ENCODE results near the gene OR9G4.
A peak's percentile ranks its signal among the peaks of the same experiment; 100 is the strongest.

Gene OR9G4

DNA sequence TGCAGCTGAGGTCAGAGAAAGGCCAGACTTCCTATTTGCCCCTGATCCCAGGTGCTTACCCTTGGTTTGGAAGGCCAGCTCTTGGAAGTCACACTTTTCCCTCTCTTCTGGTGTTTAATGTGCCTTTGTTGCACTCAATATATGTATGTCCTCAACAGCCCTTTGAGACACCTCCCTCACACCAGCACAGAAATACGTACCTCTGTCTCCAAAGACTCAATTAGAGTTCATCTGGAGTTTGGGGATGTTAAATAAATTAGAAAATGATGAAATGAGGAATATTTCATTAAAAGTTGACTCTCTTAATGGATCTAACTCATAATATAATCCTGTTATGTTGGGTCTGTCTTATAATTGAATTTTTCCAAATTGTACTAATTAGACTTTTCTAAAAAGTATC is at the start of gene OR9G4:
Gene OR9G4 (minus strand): TSS at position 101 of the 400 bp plus-strand sequence. CDS start 4,931 bp downstream, outside the sequence.
- DNase-seq (ENCODE audit: low read depth, low spot score) = no peak

DNA sequence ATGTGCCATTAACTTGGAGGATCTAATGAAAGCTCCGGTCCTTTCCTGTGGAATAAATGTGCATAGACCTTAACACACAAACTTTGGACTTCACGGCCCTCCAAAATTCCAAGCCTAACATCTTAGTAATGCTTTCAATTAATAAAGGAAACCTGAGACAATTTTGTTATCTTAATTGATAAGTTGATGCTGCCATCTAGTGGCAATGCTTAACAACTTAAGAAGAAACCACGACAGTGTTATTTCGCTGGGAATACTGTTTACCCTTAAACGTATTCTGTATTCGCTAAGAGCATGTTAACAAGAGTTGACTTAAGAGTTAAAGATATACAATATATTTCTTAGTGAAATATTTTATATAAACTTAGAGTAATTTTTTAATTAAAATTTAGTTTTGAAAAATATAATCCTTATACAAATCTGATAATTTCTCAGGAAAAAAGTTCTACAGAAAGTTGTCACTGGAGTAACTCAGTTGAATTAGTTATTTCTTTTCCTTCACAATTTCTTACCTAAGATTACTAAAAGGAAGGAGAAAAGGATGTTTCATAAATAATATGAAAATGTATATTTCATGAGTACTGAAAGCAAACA is 35.0 kb upstream of the OR9G4 start:
- no peak for DNase-seq (ENCODE audit: low read depth, low spot score)

DNA sequence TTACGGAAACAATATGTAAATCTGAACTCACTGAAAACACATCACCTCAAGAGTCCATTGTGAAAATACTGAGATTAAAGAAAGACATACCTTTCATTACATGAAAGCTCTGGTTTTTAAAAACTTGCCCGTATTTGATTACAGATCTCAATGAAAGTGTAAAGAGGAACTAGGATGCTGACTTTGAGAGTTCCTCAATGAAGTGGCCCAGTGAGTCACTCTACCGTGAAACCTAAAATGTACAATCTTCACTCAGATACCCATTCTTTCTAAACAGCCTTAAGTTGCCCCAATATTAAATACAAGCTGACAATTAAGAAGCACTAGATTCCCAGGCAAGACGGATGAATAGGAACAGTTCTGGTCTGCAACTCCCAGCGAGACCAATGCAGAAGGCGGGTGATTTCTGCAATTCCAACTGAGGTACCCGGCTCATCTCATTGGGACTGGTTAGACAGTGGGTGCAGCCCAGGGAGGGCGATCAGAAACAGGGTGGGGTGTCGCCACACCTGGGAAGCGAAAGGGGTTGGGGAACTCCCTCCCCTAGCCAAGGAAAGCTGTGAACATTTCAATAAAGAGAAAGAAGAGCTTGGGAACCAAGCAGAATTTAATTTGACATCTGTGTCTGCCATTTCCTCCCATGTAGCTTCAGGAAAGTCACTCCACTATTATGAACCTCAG is 33.8 kb upstream of the OR9G4 start:
- no peak for DNase-seq (ENCODE audit: low read depth, low spot score)

DNA sequence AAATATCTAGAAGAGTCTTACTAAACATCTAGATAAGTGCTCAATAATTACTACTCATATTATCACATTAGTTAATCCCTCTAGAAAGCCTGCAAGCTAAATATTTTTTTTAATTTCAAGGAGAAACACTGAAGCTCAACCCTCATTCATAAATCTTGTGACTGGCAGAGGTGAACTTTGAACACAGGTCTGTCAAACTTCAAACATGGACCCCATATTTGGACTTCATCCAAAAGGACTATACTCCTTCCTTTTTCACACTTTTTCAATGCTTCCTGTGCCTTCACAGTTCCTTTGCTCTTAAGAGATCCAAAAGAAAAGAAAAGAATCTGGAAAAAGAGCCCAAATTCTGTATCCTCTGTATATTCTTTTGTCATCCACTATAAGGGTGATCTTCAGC is 28.3 kb upstream of the OR9G4 start:
- no peak for DNase-seq (ENCODE audit: low read depth, low spot score)

DNA sequence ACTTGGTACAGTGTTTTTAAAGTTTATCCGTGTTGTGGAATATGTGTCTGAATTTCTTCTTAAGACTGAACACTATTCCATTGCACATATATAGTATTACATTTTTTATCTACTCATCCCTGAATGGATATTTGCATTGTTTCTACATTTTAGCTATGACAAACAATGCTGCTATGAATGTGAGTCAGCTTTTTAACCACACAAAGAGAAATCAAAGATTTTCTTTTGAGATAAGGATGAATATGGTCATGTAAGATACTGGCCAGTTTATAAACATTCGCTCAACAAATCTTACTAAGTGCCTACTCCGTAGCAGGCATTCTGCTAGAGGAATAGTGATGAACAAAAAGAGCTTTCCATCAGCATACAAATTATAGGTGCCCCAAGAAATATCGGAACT is 16.5 kb upstream of the OR9G4 start:
- no peak for DNase-seq (ENCODE audit: low read depth, low spot score)

DNA sequence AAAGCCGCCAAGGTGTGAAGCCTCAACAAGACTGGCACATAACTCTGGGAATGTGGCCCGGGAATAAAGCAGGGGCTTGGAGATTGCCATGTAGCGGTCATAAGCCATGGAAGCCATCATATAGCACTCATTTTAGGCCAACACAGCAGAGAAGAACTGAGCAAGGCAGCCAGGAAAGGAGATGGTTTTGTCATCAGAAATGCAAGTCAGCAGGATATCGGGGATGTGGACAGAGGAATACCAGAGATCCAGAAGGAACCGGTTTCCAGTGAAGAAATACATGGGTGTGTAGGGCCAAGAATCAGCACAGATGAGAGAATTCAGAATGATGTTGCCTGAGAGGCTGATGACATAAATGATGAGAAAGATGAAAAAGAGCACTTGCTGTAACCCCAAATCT is 3.0 kb upstream of the OR9G4 start:
- no peak for DNase-seq (ENCODE audit: low read depth, low spot score)

DNA sequence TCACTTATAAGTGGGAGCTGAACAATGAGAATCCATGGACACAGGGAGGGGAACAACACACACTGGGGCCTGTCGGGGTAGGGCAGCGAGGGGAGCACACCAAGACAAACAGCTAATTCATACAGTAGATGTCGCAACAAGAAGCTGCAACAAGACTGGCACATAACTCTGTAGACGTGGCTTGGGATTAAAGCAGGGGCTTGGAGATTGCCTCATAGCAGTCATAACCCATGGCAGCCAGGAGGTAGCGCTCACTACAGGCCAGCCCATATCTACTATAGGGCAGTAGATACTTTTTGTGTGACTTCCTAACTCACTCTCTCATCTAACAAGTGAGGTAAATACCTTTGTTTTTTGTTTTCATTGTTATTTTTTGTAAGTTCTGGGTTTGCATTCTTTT is 1.7 kb upstream of the OR9G4 start:
- no peak for DNase-seq (ENCODE audit: low read depth, low spot score)

DNA sequence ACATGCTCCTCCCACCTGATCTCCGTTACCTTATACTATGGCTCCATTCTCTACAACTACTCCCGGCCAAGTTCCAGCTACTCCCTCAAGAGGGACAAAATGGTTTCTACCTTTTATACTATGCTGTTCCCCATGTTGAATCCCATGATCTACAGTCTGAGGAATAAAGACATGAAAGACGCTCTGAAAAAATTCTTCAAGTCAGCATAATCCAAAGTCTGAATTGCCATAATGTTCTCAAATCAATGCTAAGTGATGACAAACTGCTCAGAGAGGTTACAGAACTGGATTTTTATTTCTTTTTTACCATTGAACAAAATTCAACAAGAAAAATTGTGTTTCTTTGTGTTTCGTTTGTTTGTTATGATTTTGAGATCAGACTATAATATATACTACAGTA is 7.6 kb downstream of the OR9G4 start:
- no peak for DNase-seq (ENCODE audit: low read depth, low spot score)

DNA sequence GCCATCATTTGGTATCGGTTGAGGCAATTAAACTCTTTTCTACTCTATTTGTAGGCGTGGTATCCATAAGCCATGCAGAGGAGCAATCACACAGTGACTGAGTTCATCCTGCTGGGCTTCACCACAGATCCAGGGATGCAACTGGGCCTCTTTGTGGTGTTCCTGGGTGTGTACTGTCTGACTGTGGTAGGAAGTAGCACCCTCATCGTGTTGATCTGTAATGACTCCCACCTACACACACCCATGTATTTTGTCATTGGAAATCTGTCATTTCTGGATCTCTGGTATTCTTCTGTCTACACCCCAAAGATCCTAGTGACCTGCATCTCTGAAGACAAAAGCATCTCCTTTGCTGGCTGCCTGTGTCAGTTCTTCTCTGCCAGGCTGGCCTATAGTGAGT is 8.4 kb downstream of the OR9G4 start:
- DNase-seq (ENCODE audit: low read depth, low spot score) = no peak

DNA sequence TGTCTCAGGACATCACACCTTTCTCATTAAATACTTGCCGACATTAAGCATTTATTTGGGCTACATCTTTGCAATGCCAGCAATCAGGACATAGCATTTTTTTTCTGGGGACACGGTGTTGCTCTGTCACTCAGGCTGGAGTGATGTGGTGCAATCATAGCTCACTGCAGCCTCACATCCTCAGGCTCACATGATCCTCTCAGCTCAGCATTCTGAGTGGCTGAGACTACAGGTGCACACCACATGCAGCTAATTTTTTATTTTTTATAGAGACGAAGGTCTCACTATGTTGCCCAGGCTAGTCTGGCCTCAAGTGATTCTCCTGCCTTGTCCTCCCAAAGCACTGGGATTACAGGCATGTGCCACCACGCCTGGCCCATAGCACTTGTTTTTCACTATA is 28.0 kb downstream of the OR9G4 start:
- no peak for DNase-seq (ENCODE audit: low read depth, low spot score)

DNA sequence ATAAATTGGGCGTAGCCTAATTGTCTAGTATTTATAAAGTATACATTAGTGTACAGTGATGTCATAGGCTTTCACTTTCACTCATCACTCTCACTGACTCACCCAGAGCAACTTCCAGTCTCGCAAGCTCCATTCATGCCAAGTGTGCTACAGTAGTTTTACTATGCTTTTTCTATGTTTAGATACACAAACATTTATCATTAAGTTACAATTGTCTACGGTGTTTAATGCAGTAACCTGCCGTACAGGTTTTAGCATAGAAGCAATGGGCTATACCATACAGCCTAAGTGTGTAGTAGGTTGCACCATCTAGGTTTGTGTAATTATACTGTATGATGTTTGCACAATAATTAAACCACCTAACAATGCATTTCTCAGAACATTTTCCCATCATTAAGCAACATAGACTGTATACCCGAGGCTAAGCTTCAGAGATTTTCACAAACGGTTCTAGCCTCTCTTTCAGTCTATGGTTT is 32.1 kb downstream of the OR9G4 start:
- no peak for DNase-seq (ENCODE audit: low read depth, low spot score)

DNA sequence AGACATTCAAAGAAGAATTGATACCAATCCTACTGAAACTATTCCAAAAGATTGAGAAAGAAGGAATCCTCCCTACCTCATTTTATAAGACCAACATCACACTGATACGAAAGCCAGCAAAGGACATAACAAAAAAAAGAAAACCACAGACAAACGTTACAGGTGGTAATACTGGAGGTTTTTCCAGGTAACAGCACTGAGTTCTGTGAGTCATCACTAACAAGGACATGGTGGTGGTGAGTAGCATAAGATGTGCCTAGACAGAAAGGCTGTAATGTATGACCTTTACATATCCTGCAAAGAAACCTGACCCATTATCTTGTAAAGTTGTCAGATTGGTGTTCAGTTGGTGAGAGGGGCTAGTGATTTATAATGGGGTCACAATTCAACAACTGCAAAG is 34.3 kb downstream of the OR9G4 start:
- no peak for DNase-seq (ENCODE audit: low read depth, low spot score)

DNA sequence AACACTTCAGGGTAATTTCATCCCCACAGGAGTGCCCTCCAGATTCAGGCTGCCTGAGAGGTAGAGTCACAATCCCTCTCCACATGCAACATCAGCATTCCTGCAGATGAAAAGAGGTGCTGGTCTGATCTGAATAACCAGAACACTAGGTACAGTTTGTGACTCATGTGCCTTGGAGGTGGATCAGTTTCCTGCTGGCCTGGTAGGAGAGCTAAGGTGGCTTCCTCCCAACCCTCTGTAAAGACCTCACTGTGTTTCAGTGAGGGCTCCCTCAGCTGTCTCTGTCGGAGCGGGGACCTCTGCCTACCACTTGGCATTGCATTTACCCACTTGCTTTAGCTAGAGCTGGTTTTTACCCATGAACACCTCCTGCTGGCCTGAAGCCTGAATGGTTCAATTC is 42.0 kb downstream of the OR9G4 start:
- peak; percentile 3 for DNase-seq (ENCODE audit: low read depth, low spot score)

DNA sequence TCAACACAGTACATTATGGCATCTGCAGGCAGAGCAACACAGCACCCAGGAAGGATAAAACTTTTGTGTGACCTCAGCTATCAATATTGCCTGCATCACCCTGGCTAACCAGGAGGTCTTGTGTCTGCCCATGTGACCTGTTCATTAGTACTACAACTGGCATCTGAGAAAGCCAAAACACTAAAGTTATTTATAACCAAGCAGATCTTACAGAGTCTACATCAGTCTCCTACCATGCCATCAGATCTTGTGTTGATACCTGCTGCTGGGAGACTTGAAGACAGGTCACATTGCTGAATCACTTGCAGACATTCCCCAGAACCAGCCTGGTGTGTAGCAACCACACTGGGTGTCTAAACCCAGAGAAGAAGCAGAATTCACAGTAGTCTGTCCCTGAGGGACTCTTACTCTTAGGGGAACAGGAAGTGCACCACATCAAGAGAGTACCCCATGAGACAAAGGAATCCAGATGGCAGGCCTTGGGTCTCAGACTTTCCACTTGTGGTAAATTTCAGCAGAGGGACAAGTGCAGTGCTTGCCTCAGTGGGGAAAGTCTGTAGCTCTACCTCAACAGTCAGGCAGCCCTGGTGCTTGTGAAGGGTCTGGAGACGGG is 42.6 kb downstream of the OR9G4 start:
- DNase-seq (ENCODE audit: low read depth, low spot score) = no peak

DNA sequence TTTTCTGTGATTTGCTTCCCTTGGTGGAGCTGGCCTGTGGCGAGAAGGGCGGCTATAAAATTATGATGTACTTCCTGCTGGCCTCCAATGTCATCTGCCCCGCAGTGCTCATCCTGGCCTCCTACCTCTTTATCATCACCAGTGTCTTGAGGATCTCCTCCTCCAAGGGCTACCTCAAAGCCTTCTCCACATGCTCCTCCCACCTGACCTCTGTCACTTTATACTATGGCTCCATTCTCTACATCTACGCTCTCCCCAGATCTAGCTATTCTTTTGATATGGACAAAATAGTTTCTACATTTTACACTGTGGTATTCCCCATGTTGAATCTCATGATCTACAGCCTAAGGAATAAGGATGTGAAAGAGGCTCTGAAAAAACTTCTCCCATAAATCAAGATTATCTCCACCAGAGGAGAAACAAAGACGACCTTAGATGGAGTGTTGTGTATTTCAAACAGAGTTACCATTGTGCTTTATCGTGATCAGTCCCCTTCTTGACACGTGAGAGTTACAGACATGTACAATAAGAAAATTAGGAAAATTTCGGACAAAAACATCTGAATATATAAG is 47.5 kb downstream of the OR9G4 start:
- DNase-seq (ENCODE audit: low read depth, low spot score) = no peak

DNA sequence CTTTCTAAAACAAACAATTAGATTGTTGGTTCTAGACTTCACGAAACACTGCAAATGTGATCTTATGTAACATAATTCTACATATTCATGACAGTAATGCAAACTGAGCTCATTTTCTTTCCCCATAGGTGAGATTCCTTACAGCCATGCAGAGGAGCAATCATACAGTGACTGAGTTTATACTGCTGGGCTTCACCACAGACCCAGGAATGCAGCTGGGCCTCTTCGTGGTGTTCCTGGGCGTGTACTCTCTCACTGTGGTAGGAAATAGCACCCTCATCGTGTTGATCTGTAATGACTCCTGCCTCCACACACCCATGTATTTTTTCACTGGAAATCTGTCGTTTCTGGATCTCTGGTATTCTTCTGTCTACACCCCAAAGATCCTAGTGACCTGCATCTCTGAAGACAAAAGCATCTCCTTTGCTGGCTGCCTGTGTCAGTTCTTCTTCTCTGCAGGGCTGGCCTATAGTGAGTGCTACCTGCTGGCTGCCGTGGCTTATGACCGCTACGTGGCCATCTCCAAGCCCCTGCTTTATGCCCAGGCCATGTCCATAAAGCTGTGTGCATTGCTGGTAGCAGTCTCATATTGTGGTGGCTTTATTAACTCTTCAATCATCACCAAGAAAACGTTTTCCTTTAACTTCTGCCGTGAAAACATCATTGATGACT is 48.1 kb downstream of the OR9G4 start:
- no peak for DNase-seq (ENCODE audit: low read depth, low spot score)

DNA sequence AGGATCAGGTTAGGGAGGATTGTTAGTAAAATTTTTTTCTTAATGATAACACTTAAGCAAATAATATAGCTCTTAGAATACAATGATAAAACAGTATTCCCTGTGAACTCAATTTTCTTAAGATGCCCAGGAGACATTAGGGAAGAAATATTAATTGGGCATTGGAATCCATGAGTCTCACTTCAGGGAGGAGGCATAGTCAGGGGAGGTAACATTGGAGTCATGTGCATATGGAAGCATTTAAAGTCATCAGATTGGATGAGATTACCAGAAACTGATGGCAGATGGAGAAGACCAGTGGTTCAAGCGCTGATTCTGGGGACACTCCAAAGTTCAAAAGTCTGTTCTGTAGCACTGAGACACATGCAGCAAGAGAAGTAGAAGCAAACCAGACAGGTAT is 49.7 kb downstream of the OR9G4 start, which contains the start of gene OR9G1:
Gene OR9G1 (plus strand): TSS at position 301 of the 400 bp plus-strand sequence. CDS start 1,293 bp downstream, outside the sequence.
- no peak for DNase-seq (ENCODE audit: low read depth, low spot score)

DNA sequence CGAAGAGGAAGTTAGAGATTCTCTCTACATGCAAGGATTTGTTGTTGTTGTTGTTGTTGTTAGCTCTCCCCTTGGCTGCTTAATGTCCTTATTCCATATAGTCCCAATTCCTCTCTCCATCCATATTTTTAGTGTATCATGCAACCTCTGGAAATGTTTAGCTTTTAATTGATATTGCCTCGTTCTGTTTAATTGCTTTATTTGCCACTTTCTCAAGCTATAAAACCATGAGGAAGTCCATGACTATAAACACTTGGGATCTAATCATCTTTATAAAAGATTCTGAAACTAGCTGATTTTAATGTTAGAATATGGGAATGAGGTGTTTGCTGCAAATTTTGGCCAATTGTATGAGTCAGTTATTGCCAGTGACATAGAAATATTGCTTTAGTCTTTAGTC is 55.1 kb downstream of the OR9G4 start:
- no peak for DNase-seq (ENCODE audit: low read depth, low spot score)
